B cell (primary cell): ENCODE results near the gene KCNMB2. TPM values are rescaled to one million over a fixed set of nuclear protein-coding genes. Genes with fewer than 3 reads are reported as not detected.

ENCODE experiments used
- ATAC-seq: fragments of 200-7000 bp; cut with Tn5 transposase; one replicate; pipeline ENCODE4 v1.10.0; 2021; ENCODE audit warnings: low read depth, mild to moderate bottlenecking, moderate number of reproducible peaks, moderate library complexity
- CTCF ChIA-PET: fragments of 350-600 bp; sonication (Branson Sonifier 250); formaldehyde crosslinking; loops from one replicate; lab custom pipeline; 2021; ENCODE audit warnings: antibody characterized with exemption, inconsistent platforms; lab: Charles Lee
- POLR2A ChIA-PET: fragments of 350-600 bp; sonication (Branson Sonifier 250); formaldehyde crosslinking; loops from one replicate; lab custom pipeline; 2021; ENCODE audit warnings: antibody characterized with exemption; lab: Charles Lee
- DNase-seq: peaks from one replicate; pipeline ENCODE4 v3.0.0; 2013
- H2AFZ ChIP-seq: 2 replicates; pipeline ENCODE4 v1.6.1; 2012; ENCODE audit warnings: mild to moderate bottlenecking, low read depth, low read length; ENCODE audit not compliant: insufficient read depth, poor library complexity, severe bottlenecking
- H3K27ac ChIP-seq, 2 donors: 1 replicate in 1 of 2; 2 replicates in 1 of 2; pipeline ENCODE4 v1.5.1; 2012 to 2013; ENCODE audit warnings: low read length in 2 of 2, mild to moderate bottlenecking in 2 of 2, moderate library complexity in 1 of 2
- H3K27me3 ChIP-seq, 4 experiments: fragments of 200-600 bp in 1 of 4; sonication (generic) in 1 of 4; replicated peaks in 1 of 4; 1 replicate in 2 of 4; 2 replicates in 2 of 4; pipeline versions ENCODE4 v1.6.1 to v1.7.0; 2013 to 2016; ENCODE audit warnings: low read length in 3 of 4, mild to moderate bottlenecking in 2 of 4, mixed read lengths in 1 of 4, moderate library complexity in 1 of 4; ENCODE audit not compliant: insufficient read depth in 4 of 4, control insufficient read depth in 3 of 4; ENCODE audit errors: control extremely low read depth in 1 of 4
- H3K36me3 ChIP-seq, 2 experiments: replicated peaks in 1 of 2; 1 replicate in 1 of 2; 2 replicates in 1 of 2; pipeline versions ENCODE4 v1.6.1 to v1.7.1; 2013; ENCODE audit warnings: low read length in 1 of 2; ENCODE audit not compliant: insufficient read depth in 2 of 2, control insufficient read depth in 1 of 2; ENCODE audit errors: control extremely low read depth in 1 of 2, extremely low read depth in 1 of 2
- H3K4me1 ChIP-seq, 2 donors: fragments of 200-600 bp in 1 of 2; sonication (generic) in 1 of 2; 1 replicate in 1 of 2; 2 replicates in 1 of 2; pipeline versions ENCODE4 v1.5.1 to v1.6.1; 2013 to 2017; ENCODE audit warnings: low read length in 2 of 2; ENCODE audit not compliant: control insufficient read depth in 2 of 2, insufficient read depth in 2 of 2
- H3K4me2 ChIP-seq: replicated peaks from 2 replicates; pipeline ENCODE3; 2012; ENCODE audit warnings: mild to moderate bottlenecking, low read depth, low read length; ENCODE audit not compliant: poor library complexity, severe bottlenecking
- H3K4me3 ChIP-seq, 5 experiments: fragments of 200-600 bp in 1 of 5; sonication (generic) in 1 of 5; 1 replicate in 3 of 5; 2 replicates in 2 of 5; pipeline versions ENCODE4 v1.5.1 to v1.7.0; 2011 to 2016; ENCODE audit warnings: low read length in 4 of 5, mild to moderate bottlenecking in 4 of 5, low read depth in 2 of 5, control low read depth in 1 of 5, moderate library complexity in 1 of 5; ENCODE audit not compliant: insufficient read depth in 1 of 5; ENCODE audit errors: control extremely low read depth in 1 of 5, extremely low read depth in 1 of 5
- H3K79me2 ChIP-seq: fragments of 200-600 bp; sonication (generic); one replicate; pipeline ENCODE4 v1.6.0; 2016; ENCODE audit warnings: low read length; ENCODE audit not compliant: control insufficient read depth, insufficient read depth
- H3K9ac ChIP-seq: fragments of 200-600 bp; sonication (generic); 2 replicates; pipeline ENCODE4 v1.6.1; 2017; ENCODE audit warnings: mild to moderate bottlenecking, low read length, moderate library complexity
- H3K9me3 ChIP-seq, 3 donors: one replicate each; pipeline versions ENCODE4 v1.6.1 to v1.7.1; 2013; ENCODE audit warnings: low read length in 2 of 3; ENCODE audit not compliant: control insufficient read depth in 2 of 3, insufficient read depth in 1 of 3; ENCODE audit errors: control extremely low read depth in 1 of 3
- H4K20me1 ChIP-seq: 2 replicates; pipeline ENCODE4 v1.6.0; 2012; ENCODE audit warnings: mild to moderate bottlenecking, low read length; ENCODE audit not compliant: insufficient read depth, control insufficient read depth, poor library complexity, severe bottlenecking
- H3K27ac Mint-ChIP-seq: one replicate; pipeline ENCODE4 v1.8.0; 2021; ENCODE audit warnings: mixed read lengths
- H3K27me3 Mint-ChIP-seq: one replicate; pipeline ENCODE4 v1.8.0; 2021; ENCODE audit warnings: mixed read lengths
- H3K4me1 Mint-ChIP-seq: one replicate; pipeline ENCODE4 v1.8.0; 2021; ENCODE audit warnings: mixed read lengths
- H3K4me3 Mint-ChIP-seq: one replicate; pipeline ENCODE4 v1.8.0; 2021; ENCODE audit warnings: mixed read lengths
- H3K9me3 Mint-ChIP-seq: one replicate; pipeline ENCODE4 v1.8.0; 2022; ENCODE audit warnings: mixed read lengths; ENCODE audit not compliant: insufficient read depth
- CTCF ChIP-seq: fragments of 200-600 bp; IDR thresholded peaks from one replicate; pipeline ENCODE4 v1.8.0; 2022; ENCODE audit warnings: antibody characterized with exemption, mild to moderate bottlenecking
- EZH2 ChIP-seq: IDR thresholded peaks from 2 replicates; pipeline ENCODE4 v1.6.1; 2012; ENCODE audit warnings: borderline replicate concordance, low read depth, mild to moderate bottlenecking, moderate library complexity, low read length; ENCODE audit not compliant: insufficient read depth, poor library complexity, severe bottlenecking
- WGBS: methylation state at CpG from one replicate; pipeline ENCODE4 v1.1.5; 2013; ENCODE audit warnings: missing lambda C conversion rate; ENCODE audit not compliant: insufficient coverage; 5-methylcytosine and 5-hydroxymethylcytosine counted together
- intact Hi-C: fragments of 100-400 bp; cut with micrococcal nuclease; formaldehyde crosslinking; loops from one replicate; pipeline ENCODE4 v1.10.0; 2022
- polyA plus RNA-seq: library from polyadenylated mRNA; depleted of rRNA; stranded (reverse); fragments of >200 nt; gene quantifications from 2 replicates; pipeline ENCODE4 v1.2.3, GENCODE V29; 2012
- total RNA-seq, 2 donors: library from RNA; stranded (reverse); fragments of 120-200 nt in 1 of 2; gene quantifications; 1 replicate in 1 of 2; 2 replicates in 1 of 2; pipeline versions ENCODE4 v1.2.3 to v1.2.4, GENCODE V29; 2013 to 2022

The KCNMB2 gene
- total and polyA plus RNA-seq, 2 donors (not counting 1 experiment from before 2014, with no cell fraction given), result not detected

GRCh38 chr3:178835033-178835432 is 298.8 kb downstream of the KCNMB2 start:
- H3K4me3 ChIP-seq, result no peak overlapping the region
- no peak overlapping the region for H3K27ac Mint-ChIP-seq
- no peak overlapping the region for H3K4me3 Mint-ChIP-seq
- CTCF ChIA-PET, result no interaction called here
- no peaks in the 10 kb centered on the region for H3K36me3 ChIP-seq
- H3K9ac ChIP-seq, result no peak overlapping the region
- no peaks in the 10 kb centered on the region for H3K9me3 Mint-ChIP-seq
- WGBS, result no CpG with 5 or more reads among the region's 3 CpGs
- H2AFZ ChIP-seq, result no peak overlapping the region
- H3K9me3 ChIP-seq, result peaks cover 0 to 1% (median 0%) of the 10 kb centered on the region in 3 donors
- intact Hi-C loops, result no loop called here
- POLR2A ChIA-PET, result no interaction called here
- H3K27me3 ChIP-seq, result no peaks in the 10 kb centered on the region
- no peaks in the 10 kb centered on the region for H3K4me1 ChIP-seq
- H3K4me2 ChIP-seq, result no peak overlapping the region
- no peak overlapping the region for H3K27ac ChIP-seq
- TF ChIP-seq CTCF (no peak), EZH2 (no peak)
- no peak for ATAC-seq
- no peaks in the 10 kb centered on the region for H3K79me2 ChIP-seq
- H3K27me3 Mint-ChIP-seq, result no peaks in the 10 kb centered on the region
- DNase-seq, result no peak
- no peaks in the 10 kb centered on the region for H4K20me1 ChIP-seq
- no peaks in the 10 kb centered on the region for H3K4me1 Mint-ChIP-seq

- H2AFZ ChIP-seq, result no peak overlapping the region
- ATAC-seq (no peak), DNase-seq (no peak)
- no peak overlapping the region for H3K4me2 ChIP-seq
- peaks cover 0 to 8% (median 2%) of the 10 kb centered on the region in 3 donors for H3K9me3 ChIP-seq
- H3K9me3 Mint-ChIP-seq, result peaks cover 3% of the 10 kb centered on the region
- no peaks in the 10 kb centered on the region for H3K27me3 ChIP-seq
- no peak overlapping the region for H3K9ac ChIP-seq
- no peaks in the 10 kb centered on the region for H3K4me1 ChIP-seq
- ChIA-PET POLR2A (no interaction called here), CTCF (interaction anchor here (0.5 kb wide), 1 partner anchor 29 kb away, joined by 3 read pairs; no protein-coding TSS in a partner anchor)
- no peak overlapping the region for H3K4me3 ChIP-seq
- intact Hi-C loops, result no loop called here
- no peak overlapping the region for H3K4me3 Mint-ChIP-seq
- no peaks in the 10 kb centered on the region for H4K20me1 ChIP-seq
- no peak overlapping the region for H3K27ac Mint-ChIP-seq
- no peaks in the 10 kb centered on the region for H3K79me2 ChIP-seq
- H3K27ac ChIP-seq, result no peak overlapping the region
- H3K4me1 Mint-ChIP-seq, result no peaks in the 10 kb centered on the region
- no peaks in the 10 kb centered on the region for H3K36me3 ChIP-seq
- TF ChIP-seq EZH2 (no peak), CTCF (no peak)
- H3K27me3 Mint-ChIP-seq, result no peaks in the 10 kb centered on the region
Measured at GRCh38 chr3:178837512-178837911, 301.3 kb downstream of the KCNMB2 start.
